Peyer's patch (tissue), 4 donors: ENCODE measurements around the gene ASPDH. TPM values are rescaled to one million over a fixed set of nuclear protein-coding genes. Genes with fewer than 3 reads are reported as not detected.

Source experiments
- DNase-seq, 3 donors: peaks; one replicate each; pipeline ENCODE4 v3.0.0-alpha.2; 2017 to 2019
- H3K27ac ChIP-seq, 4 donors: fragments of 200-600 bp; sonication (generic); one replicate each; pipeline ENCODE4 v1.5.1; 2016 to 2019
- H3K27me3 ChIP-seq, 2 donors: fragments of 200-600 bp; sonication (generic); one replicate each; pipeline ENCODE4 v1.5.1; 2019
- H3K36me3 ChIP-seq, 3 donors: fragments of 200-600 bp; sonication (generic); one replicate each; pipeline ENCODE4 v1.5.1; 2016 to 2019
- H3K4me1 ChIP-seq, 4 donors: fragments of 200-600 bp; sonication (generic); one replicate each; pipeline ENCODE4 v1.5.1; 2016 to 2019
- H3K4me3 ChIP-seq, 4 donors: fragments of 200-600 bp; sonication (generic); 1 replicate in 3 of 4; 2 replicates in 1 of 4; pipeline ENCODE4 v1.5.1; 2016 to 2019; ENCODE audit warnings: mild to moderate bottlenecking in 1 of 4
- H3K9me3 ChIP-seq, 4 donors: fragments of 200-600 bp; sonication (generic); one replicate each; pipeline ENCODE4 v1.5.1; 2016 to 2019; ENCODE audit warnings: mild to moderate bottlenecking in 1 of 4
- CTCF ChIP-seq, 6 experiments: fragments of 450-650 bp in 4 of 6; fragments of 200-600 bp in 2 of 6; sonication (generic) in 1 of 6; IDR thresholded peaks; one replicate each; pipeline ENCODE4 v1.5.1; 2017 to 2019; ENCODE audit warnings: antibody characterized with exemption in 6 of 6, mild to moderate bottlenecking in 3 of 6, moderate library complexity in 1 of 6
- POLR2A ChIP-seq, 2 donors: fragments of 450-650 bp; IDR thresholded peaks; one replicate each; pipeline ENCODE4 v1.5.1; 2017; ENCODE audit warnings: antibody characterized with exemption in 2 of 2, mild to moderate bottlenecking in 2 of 2, moderate library complexity in 2 of 2
- total RNA-seq, 4 donors: library from RNA; depleted of rRNA; stranded (reverse); fragments of >200 nt; gene quantifications; one replicate each; pipeline ENCODE4 v1.1.0, GENCODE V29; 2016

The ASPDH gene
- total RNA-seq, 4 donors from 2014 or later = 1.6 to 31.9 (median 4.5) TPM; not detected in 1

- Histone ChIP-seq H3K27me3 (no peaks in the 10 kb centered on the region), H3K9me3 (no peaks in the 10 kb centered on the region), H3K27ac (no peak overlapping the region), H3K36me3 (no peaks in the 10 kb centered on the region), H3K4me3 (no peak overlapping the region), H3K4me1 (no peaks in the 10 kb centered on the region)
- TF ChIP-seq POLR2A (IDR thresholded peaks at IDR 0.05) = no peak
- no peak for TF ChIP-seq CTCF (IDR thresholded peaks at IDR 0.05)
- no peak for DNase-seq
These were observed 7.2 kb upstream of the ASPDH start for GRCh38 chr19:50520822-50521465.

- no peak for TF ChIP-seq POLR2A (IDR thresholded peaks at IDR 0.05)
- TF ChIP-seq CTCF (IDR thresholded peaks at IDR 0.05) = no peak
- H3K36me3 ChIP-seq = no peaks in the 10 kb centered on the region
- H3K4me1 ChIP-seq = no peaks in the 10 kb centered on the region
- no peaks in the 10 kb centered on the region for H3K9me3 ChIP-seq
- DNase-seq = no peak
- no peak overlapping the region for H3K4me3 ChIP-seq
- no peak overlapping the region for H3K27ac ChIP-seq
- no peaks in the 10 kb centered on the region for H3K27me3 ChIP-seq
These were observed 5.4 kb upstream of the ASPDH start for GRCh38 chr19:50519006-50519575.

- H3K27me3 ChIP-seq = no peaks in the 10 kb centered on the region
- H3K4me3 ChIP-seq = no peak overlapping the region
- H3K27ac ChIP-seq = no peak overlapping the region
- H3K36me3 ChIP-seq = no peaks in the 10 kb centered on the region
- DNase-seq = no peak
- H3K9me3 ChIP-seq = no peaks in the 10 kb centered on the region
- TF ChIP-seq POLR2A (IDR thresholded peaks at IDR 0.05) (no peak), CTCF (IDR thresholded peaks at IDR 0.05) (no peak)
- H3K4me1 ChIP-seq = no peaks in the 10 kb centered on the region
These were observed 4.6 kb upstream of the ASPDH start for GRCh38 chr19:50518091-50519005.

GRCh38 chr19:50517704-50518075 is 4.0 kb upstream of the ASPDH start:
- H3K36me3 ChIP-seq = no peaks in the 10 kb centered on the region
- no peak overlapping the region for H3K4me3 ChIP-seq
- H3K27me3 ChIP-seq = no peaks in the 10 kb centered on the region
- TF ChIP-seq POLR2A (IDR thresholded peaks at IDR 0.05) = no peak
- no peak for TF ChIP-seq CTCF (IDR thresholded peaks at IDR 0.05)
- no peaks in the 10 kb centered on the region for H3K9me3 ChIP-seq
- DNase-seq = no peak
- no peak overlapping the region for H3K27ac ChIP-seq
- H3K4me1 ChIP-seq = no peaks in the 10 kb centered on the region

- no peak for TF ChIP-seq POLR2A (IDR thresholded peaks at IDR 0.05)
- no peaks in the 10 kb centered on the region for H3K4me1 ChIP-seq
- no peak for DNase-seq
- no peak overlapping the region for H3K4me3 ChIP-seq
- H3K9me3 ChIP-seq = no peaks in the 10 kb centered on the region
- H3K36me3 ChIP-seq = no peaks in the 10 kb centered on the region
- H3K27ac ChIP-seq = no peak overlapping the region
- no peaks in the 10 kb centered on the region for H3K27me3 ChIP-seq
These were observed 3.4 kb upstream of the ASPDH start for GRCh38 chr19:50516964-50517703.
